Measurements from ENCODE around the gene PIEZO1.
A peak's percentile ranks its signal among the peaks of the same experiment; 100 is the strongest.
"Not testable (repeated sequence)": the region's sequence is repeated elsewhere in the genome, so short reads cannot be mapped to it uniquely, and the experiment has no call there.

The PIEZO1 gene, protein sequence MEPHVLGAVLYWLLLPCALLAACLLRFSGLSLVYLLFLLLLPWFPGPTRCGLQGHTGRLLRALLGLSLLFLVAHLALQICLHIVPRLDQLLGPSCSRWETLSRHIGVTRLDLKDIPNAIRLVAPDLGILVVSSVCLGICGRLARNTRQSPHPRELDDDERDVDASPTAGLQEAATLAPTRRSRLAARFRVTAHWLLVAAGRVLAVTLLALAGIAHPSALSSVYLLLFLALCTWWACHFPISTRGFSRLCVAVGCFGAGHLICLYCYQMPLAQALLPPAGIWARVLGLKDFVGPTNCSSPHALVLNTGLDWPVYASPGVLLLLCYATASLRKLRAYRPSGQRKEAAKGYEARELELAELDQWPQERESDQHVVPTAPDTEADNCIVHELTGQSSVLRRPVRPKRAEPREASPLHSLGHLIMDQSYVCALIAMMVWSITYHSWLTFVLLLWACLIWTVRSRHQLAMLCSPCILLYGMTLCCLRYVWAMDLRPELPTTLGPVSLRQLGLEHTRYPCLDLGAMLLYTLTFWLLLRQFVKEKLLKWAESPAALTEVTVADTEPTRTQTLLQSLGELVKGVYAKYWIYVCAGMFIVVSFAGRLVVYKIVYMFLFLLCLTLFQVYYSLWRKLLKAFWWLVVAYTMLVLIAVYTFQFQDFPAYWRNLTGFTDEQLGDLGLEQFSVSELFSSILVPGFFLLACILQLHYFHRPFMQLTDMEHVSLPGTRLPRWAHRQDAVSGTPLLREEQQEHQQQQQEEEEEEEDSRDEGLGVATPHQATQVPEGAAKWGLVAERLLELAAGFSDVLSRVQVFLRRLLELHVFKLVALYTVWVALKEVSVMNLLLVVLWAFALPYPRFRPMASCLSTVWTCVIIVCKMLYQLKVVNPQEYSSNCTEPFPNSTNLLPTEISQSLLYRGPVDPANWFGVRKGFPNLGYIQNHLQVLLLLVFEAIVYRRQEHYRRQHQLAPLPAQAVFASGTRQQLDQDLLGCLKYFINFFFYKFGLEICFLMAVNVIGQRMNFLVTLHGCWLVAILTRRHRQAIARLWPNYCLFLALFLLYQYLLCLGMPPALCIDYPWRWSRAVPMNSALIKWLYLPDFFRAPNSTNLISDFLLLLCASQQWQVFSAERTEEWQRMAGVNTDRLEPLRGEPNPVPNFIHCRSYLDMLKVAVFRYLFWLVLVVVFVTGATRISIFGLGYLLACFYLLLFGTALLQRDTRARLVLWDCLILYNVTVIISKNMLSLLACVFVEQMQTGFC (N-terminal part only)

DNA sequence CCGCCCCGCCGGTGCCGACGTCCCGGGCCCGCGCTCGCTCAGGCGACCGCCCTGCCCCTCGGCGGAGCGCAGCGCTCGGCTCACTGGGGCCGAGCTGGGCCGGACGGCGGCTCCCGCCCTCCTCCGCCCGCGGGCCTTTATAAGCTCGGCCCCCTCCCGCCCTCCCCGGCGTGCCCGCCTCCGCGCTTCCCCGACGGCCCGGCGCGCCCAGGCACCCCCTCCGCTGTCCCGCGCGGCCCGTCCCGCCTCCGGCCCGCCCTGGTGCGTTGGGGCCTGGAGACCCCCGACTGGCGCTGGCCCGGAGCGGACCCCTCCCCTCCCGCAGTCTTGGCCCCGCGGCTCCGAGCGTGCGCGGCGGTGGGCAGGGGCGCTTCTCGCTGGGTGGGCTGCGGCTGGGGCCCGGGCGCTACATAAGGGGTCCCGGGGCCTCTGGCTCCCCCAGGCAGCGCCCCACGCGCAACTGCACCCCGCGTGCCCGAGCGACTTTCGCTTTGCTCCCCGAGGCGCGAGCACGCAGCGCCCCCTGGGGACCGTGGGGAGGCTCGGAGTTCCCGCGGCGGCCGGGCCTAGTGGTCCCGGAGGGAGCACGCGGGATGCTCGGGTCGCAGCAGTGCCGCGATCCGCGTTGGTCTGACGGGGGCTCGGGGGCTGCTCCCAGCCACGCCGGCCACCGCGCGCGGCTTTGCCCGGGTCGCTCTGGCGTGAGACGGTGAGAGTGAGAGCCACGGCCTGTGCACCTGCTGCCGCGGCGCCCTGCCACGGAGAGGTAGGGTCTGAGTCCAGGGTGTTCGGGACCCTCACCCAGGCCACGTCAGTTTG lies at the start of gene PIEZO1:
Gene PIEZO1, minus strand, starts transcription at position 115 of the 819 bp plus-strand sequence. CDS start 256 bp downstream, outside the sequence.
- DNase-seq, result peak; percentile 18

- DNase-seq, result no peak
Observed at GRCh38 chr16:88834670-88835069, 49.6 kb upstream of the PIEZO1 start.

GRCh38 chr16:88833086-88833485 lies 48.1 kb upstream of the PIEZO1 start:
- DNase-seq, result no peak

DNA sequence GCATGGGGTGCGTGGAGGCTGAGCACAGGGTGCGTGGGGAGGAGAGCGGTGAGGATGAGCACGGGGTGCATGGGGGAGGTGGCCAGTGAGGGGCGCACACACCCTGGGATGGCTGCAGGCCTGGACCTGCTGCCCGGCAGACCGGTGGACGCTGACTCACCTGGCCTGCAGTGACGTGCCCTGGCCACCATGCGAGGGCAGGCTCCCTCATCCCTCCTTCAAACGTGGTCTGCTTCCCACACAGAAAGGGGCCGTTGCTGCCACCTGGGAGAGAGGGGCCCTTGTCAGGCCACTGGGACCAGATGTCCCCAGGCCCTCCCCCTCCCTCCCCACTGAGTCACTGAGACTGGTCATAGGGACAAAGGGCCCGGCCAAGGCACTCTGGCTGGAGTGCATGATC lies 46.8 kb upstream of the PIEZO1 start:
- DNase-seq, result no peak

- DNase-seq, result no peak
Observed at GRCh38 chr16:88830783-88831182, 45.8 kb upstream of the PIEZO1 start.

DNA sequence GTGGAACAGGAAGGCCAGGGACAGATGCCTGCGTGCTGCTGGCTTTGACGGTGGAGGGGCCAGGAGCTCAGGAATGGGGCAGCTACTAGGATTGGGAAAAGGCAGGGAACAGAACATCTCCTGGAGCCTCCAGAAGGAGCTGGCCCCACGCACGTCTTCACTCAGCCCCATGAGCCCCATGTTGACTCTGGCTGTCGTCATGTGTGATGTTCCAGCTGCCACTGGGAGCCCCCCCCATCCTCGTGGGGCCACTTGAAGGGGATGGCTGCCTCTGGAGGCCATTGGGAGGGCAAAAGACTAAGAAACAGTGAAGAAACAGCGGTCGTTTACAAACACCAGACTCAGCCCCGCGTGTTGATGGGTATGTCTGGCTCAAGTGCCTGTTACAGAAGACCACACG lies 45.2 kb upstream of the PIEZO1 start:
- DNase-seq, result peak; percentile 5

GRCh38 chr16:88828711-88829110 lies 43.7 kb upstream of the PIEZO1 start:
- DNase-seq, result no peak

- no peak for DNase-seq
Observed at GRCh38 chr16:88827727-88828126, 42.7 kb upstream of the PIEZO1 start.

DNA sequence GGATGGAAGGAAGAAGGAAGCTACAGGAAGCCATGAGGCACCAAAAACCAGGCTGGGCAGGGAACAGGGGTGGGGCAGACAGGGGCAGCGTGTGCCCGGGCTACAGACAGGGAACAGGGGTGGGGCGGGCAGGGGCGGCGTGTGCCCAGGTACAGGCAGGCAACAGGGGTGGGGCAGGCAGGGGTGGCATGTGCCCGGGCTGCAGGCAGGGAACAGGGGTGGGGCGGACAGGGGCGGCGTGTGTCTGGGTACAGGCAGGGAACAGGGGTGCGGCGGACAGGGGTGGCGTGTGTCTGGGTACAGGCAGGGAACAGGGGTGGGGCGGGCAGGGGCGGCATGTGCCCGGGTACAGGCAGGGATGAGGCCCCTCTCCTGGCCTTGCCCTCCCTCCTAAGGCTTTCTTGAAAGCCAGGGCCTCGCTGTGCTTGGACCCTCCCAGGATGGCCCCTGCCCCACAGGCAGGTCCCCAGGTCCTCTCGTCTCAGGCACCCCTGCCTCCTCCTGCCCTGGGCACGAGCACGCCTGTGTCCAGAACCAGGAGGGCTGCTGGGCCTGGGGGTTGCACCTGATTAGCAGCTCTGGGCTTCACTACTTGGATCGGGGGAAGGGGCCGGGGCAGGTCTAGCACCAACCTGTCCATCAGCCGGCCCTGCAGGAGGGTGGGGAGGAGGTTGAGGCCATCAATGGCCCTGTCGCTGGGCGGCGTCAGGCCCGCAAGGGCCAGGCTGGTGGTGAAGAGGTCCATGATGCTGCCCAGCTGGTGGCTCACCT lies 41.2 kb upstream of the PIEZO1 start:
- DNase-seq, result no peak

DNA sequence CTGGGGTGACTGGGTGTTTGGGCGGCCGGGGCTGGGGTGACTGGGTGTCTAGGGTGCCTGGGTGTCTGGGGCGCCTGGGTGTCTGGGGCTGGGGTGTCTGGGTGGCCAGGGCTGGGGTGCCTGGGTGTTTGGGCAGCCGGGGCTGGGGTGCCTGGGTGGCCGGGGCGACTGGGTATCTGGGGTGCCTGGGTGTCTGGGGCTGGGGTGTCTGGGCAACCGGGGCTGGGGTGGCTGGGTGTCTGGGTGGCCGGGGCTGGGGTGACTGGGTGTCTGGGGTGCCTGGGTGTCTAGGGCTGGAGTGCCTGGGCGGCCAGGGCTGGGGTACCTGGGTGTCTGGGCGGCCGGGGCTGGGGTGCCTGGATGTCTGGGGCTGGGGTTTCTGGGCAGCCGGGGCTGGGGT lies 40.1 kb upstream of the PIEZO1 start:
- no peak for DNase-seq

DNA sequence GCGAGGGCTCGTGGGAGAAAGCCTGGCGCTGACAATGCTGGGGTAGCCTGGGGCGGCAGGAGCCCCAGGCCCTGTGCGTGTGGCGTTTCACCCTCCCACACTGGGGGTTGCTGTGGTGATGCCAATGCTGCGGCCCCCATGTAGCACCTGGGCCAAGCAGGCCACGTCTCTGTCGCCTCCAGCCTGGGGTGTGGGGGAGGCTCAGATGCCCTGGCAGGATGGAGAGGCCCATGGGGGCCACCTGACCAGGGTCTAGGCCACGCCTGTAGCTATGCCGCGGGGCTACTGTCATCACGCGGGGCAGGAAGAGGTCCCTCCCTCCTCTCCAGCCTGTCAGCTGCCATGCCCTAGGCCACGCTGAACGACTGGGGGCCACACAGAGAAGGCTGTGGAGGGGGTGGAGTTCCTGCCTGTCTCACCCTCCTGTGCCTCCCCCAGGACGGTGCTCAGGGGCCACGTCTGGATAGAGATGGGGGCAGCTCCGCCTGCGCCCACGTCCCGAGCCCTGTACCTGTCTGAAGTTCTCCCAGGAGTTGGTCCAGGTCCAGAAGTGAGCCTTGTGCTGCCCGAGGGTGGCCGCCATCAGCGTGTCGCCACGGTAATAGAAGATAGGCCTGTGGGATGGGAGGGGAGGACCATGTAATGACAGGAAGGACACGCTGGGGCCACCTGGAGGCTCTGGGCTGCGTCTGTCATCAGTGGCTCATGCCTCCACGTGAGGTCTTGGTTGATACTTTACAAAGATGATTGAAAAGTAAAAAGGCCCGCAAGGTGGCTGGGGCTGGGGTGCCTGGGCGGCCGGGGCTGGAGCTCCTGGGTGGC lies 39.4 kb upstream of the PIEZO1 start:
- DNase-seq, result no peak

DNA sequence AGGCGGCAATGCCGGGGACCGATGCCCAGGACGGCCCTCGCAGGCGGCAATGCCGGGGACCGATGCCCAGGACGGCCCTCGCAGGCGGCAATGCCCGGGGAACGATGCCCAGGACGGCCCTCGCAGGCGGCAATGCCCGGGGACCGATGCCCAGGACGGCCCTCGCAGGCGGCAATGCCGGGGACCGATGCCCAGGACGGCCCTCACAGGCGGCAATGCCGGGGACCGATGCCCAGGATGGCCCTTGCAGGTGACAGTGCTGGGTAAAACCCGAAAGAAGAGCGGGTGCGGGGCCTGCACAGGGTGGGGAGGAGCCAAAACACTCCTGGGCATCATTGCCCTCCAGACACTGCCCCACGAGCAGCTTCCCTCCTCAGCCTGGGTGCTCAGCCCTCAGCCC lies 38.6 kb upstream of the PIEZO1 start:
- DNase-seq, result not testable (repeated sequence)

GRCh38 chr16:88822281-88823040 lies 37.4 kb upstream of the PIEZO1 start:
- DNase-seq, result no peak

DNA sequence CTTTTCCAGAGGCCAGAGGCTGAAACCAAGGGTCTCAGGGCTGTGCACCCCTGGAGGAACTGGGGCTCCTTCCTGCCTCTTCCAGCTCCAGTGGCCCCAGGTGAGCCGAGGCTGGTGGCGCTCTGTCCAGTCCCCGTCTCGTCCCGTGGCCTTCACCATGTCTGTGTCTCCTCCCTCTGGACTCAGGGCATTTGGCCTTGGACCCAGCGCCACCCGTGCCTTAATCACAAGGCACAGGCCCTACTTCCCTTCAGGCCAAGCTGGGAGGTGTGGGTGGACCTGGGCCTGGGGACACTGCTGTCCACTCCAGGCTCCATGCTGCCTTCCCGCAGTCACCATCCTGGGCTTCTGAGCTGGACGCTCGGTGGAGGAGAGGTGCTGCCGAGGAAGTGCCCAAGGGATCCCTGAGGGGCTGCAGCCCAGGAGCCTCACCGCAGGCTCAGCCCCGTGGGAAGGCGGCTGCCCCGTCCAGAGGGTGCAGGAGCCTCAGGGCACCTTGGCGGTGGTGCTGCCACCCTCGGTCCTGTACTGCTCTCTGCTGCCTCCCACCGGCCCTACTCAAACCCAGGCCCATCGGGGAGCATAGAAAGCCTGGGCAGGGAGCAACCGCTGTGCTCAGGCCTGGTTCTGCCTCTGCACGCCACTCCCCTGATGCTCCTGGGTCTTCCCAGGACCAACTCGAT lies 36.3 kb upstream of the PIEZO1 start:
- DNase-seq, result no peak

- no peak for DNase-seq
Observed at GRCh38 chr16:88820385-88821025, 35.5 kb upstream of the PIEZO1 start.

- DNase-seq, result no peak
Observed at GRCh38 chr16:88819126-88819525, 34.1 kb upstream of the PIEZO1 start.

DNA sequence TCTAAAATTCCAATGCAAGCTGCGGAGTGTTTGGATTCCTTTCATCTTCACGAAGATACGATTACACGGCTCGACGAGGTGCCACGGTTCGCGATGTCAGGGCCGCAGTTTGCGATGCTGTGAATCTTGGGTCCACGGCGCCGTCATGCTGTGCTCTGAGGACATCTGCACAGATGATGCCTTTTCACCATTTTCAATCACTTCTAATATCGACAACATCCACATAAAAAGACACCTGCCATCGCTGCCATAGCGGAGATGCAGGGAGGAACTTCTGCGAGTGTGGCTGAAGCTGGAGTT lies 33.5 kb upstream of the PIEZO1 start:
- no peak for DNase-seq

- no peak for DNase-seq
Observed at GRCh38 chr16:88817785-88818574, 33.0 kb upstream of the PIEZO1 start.
